GM18517 (cell line): Measurements from ENCODE around the gene SEMA3A.

Source experiments
- ATAC-seq: cut with Tn5 transposase; IDR thresholded peaks from one replicate; pipeline ENCODE4 v1.9.1; 2021; ENCODE audit warnings: mild to moderate bottlenecking, moderate library complexity; ENCODE audit not compliant: unreplicated experiment

SEMA3A gene

DNA sequence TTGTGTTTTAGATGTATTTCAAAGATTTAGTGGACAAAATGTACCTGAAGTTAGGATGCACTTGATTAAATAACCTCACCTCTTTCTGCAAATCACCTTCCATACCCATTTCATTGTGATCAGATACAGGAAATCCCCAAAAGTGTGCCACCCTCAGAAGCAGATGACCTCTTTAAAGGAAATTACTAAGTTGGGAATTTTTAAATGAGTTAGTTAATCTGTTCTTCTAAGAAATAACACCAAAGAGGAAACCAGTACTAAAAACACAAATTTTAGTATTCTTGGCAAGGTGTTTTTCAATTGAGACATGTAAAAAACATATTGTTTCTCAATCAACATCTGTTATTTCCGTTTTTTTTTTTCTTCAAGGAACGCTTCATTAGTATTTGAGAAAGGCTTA lies 4.6 kb upstream of the SEMA3A start:
- ATAC-seq: no peak

DNA sequence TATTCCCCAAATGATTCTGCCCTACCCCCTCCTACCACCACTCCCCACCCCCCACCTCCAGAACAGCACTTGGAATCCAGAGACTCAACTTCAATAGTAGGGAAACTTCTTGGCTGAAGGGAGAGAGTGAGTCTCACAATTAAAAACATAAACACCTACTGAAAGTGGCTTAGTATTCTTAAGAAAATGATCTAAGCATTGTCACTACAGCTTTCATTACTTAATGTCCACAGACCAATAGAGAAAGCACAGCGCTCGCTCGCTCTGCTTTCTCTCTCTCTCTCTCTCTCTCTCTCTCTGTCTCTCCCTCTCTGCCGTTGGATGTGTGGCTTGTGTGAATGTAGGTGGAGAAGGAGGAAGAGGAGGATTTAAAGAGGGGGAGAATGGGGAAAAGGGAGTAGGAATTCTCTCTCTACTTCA lies 1.5 kb upstream of the SEMA3A start:
- ATAC-seq: no peak

DNA sequence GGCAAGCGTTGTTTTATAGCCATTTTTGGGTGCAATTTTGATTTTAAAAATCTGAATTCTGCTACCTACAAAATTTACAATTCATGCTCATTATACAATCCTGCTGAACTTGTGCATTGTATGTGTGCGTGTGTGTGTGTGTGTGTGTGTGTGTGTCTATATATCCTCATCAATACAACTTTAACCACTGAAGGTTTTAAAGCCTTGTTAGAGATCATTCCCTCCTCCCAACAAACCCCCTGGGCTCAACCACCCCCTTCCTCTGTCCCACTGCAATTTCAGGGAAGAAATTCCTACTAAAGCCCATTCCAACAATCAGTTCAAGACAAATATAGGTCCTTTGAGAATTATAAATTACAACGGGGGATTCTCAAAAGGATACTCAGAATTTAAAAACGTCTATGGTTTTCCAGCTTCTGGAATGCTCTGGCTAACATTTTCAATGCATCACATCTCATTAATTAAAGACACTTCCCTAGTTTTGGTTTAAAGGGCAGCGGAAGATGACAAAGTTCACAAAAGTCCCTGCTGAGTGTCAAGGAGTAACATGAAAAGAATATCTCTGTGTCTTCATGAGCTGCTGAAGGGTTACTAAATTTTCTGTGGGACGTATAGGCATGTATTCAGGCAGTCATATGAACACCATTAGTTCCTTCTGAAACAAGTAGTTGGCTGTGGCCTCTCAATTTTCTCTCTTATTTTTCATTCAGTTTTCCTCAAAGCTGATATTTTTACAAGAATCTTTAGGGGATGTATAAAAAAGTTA lies 889 bp upstream of the SEMA3A start:
- no peak for ATAC-seq

DNA sequence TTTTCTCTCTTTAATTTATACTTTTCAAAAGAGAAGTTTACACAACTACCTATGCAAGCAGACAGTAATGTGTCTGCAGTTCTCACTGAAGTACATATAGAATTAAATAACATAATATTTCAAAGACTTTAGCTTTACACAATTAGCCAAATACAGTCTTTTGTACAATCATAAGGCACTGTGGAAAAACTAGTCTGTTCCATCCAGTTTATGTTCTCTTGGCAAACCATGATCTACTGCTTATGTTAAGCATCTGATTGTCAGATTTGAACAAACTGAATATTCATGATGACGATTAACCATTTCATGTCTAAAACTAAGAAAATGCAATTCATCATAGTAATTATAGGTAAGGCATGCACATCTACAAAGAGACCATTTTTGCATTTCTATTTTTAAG lies 842 bp downstream of the SEMA3A start:
- ATAC-seq: no peak

DNA sequence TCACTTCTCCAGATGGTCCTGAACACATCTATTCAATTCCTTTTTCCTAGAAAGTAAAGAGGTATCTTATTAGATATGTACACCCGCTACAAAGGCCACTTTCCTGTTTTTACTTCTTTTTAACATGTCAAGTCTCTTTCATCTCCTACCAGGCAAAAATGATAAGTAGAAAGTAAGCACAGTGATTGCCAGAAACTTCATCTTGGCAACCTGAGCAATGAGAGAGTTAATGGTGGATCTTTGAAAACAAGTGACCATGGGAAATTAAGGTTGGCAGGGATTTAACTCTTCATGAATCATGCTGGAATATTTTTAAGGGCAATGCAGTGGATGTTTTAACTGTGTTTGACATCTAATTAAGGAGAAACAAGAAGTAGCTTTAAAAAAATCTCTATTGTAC lies 2.7 kb downstream of the SEMA3A start:
- ATAC-seq: no peak

DNA sequence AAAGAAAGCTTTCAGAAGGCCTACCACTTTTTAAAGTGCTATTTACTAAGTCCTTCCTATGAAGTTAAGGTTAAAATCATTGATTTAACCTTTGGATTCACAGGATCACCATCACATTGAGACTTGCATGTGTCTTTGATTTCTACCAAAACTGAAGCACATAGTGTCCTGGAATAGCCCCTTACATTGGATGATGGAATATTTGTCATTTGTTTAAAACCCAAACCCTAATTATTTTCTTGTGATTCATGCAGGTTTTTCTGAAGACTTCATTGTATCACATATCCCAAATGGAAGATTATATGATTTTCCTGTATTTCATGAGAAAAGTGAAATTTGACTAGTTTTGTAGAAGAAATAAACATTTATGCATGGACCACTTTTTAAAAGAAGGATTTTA lies 3.3 kb downstream of the SEMA3A start:
- no peak for ATAC-seq

DNA sequence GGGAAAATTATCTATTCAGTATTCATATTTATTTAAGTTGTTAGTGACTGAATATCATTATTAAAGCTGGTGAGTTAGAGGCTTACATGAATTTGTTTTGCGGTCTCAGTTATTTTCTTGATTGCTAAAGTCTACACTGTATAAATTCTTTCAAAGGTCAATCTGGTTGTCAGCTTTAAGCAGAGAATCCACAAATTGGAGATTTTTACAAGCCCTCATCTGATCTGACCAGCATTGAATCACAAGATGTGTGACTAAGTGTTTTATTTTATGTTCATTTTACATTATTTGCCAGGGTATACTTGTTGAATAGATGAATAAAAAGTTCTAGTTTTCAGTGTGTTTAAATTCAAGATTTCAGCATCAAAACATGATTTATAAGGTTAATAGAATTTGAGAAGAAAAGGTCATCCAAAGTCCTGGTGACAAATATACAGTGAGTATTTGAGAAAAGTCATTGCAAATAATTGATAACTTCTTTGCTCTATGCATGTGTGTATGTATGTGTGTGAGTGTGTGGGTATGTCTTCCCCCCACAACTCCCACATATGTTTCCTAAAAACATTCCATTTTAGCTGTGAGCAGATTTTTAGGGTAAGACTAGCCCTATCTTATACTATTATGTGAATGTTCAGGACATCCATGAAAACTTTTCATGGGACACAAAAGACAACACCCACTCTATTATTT lies 4.4 kb downstream of the SEMA3A start:
- ATAC-seq: no peak

DNA sequence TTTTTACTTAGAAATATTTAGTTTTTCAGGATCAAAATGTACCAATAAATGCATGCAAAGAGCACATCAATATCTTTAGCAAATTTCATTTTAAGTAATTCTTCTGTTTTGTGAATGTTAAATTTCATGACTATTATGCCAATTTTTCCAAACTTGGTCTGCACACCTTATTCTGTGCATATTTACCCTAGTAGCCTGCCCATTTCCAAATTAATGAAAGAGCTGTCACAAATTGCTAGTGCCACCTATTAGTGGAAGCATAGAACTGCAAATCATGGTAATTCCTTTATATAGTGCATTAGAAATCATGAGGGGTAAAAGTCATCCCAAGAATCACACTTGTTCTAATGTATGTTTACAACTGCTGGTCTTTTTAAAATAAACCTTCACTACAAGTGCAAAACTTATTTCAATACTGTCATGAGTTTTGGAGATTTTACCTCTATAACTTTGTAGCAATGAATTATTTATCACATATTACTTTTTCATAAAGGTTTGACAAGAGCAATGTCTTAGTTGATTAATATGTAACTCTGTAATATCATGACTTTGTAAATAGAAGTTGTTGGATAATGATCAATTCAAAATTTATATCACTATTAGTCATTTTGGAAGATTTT lies 5.7 kb downstream of the SEMA3A start:
- no peak for ATAC-seq

DNA sequence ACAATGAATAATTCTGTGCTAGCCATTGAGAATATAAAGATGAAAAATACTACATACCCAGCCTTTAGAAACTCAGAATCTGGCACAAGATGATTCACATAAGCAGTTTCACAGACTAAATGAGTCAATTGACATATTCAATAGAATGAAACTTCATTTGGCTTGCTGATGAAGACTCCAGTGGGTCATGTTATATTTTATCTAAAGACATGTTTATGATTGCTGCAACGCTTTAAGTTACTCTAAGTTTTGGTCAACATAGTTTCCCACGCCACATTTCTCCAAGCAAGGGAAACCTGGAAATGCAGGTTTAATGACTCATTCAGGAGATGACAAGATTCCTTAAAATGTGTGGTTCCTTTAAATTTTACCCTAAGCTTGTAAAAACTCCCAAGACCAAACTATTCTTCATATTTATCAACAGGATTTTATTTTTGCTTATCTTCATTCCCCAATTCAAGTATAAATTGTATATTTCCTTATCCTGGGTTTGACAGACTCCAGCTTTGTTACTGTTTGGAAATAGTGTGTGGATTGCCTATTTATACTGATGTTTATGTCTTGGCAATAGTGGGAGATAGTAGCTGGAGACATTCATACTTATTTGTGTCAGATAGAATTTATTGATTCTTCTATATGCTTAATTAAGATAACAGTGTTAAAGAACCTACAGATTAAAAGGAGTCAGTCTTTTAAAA lies 6.6 kb downstream of the SEMA3A start:
- no peak for ATAC-seq

DNA sequence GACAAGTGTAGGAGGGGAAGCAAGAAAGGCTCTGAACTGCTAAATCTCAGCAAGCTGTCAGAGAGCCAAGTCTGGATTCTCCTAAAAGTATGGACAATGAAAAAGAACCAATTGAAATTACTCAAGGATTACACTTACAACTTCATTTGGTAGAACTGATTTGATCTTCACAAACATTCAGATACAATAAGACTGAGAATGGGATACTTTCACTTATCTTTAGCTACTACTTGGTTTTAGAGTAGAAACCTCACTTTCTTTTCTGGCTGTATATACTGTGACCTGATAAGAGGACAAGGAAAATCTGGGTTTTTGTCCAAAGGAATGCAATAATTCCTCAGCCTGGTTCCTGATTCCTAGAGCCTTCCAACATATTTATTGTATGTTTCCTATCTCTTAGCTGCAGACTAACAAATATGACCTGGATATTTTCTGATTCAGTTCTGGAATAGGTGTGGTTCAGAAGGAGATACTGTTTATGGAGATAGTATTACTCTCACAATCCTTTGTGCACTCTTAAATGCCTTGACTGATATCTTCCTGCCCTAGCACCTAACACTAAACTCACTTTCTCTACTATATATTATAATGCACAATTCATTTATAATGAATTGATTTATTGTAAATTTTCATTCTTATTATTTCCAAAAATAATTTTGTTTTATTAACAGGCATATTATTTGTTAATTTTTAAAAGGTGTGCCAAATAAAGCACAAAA lies 7.3 kb downstream of the SEMA3A start:
- no peak for ATAC-seq

DNA sequence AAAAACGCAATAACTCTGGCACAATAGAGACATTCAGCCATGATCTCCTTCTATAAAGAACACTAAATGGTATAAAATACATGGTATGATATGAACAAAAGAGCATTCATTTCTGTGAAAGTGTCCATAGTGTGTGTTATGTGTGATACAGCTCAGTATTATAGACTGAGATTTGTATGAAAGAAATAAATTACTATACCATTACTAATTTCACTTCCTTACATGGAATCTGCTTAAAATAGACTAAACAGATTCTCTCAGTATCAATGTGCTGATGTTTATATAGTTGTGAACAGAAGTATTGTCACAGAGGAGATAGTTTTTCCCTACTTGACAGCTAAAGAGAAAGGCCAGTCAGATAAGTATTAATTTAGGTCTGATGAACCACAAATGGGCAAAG lies 10.8 kb downstream of the SEMA3A start:
- no peak for ATAC-seq

DNA sequence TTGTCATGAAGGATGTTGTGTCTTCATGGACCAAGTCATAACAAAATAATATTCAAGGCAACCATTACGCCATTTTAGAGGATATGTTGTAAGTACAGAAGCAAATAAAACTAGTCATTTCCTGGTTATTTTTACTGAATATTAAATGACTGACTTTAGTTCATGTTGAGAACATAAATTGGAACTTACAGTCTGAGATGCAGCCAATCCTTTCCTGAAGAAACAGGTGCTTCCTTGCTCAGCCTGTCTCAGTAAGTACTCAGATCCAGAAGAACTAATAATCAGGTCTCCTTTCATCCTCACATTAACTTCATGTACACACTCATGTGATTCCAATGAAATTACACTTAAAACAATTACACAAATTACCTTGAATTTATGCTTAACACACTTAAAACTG lies 12.3 kb downstream of the SEMA3A start:
- ATAC-seq: no peak

DNA sequence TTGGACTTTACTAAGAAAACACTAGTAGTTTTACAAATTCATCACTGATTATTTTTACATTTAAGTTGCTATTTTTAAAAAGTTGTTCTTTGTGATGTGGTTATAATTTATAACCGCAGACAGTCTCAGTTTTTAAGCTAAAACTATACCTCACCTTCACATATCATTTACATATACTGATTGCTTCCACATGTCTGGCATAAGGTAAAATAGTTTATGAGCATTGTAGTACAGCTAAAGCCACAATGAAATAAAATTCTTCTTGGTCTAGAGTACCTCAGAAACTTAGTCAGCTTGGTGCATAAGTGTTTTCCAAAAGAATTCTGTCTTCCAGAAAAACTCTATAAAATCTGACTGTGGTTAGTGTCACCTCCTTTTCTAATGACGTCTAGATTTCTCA lies 13.0 kb downstream of the SEMA3A start:
- no peak for ATAC-seq

DNA sequence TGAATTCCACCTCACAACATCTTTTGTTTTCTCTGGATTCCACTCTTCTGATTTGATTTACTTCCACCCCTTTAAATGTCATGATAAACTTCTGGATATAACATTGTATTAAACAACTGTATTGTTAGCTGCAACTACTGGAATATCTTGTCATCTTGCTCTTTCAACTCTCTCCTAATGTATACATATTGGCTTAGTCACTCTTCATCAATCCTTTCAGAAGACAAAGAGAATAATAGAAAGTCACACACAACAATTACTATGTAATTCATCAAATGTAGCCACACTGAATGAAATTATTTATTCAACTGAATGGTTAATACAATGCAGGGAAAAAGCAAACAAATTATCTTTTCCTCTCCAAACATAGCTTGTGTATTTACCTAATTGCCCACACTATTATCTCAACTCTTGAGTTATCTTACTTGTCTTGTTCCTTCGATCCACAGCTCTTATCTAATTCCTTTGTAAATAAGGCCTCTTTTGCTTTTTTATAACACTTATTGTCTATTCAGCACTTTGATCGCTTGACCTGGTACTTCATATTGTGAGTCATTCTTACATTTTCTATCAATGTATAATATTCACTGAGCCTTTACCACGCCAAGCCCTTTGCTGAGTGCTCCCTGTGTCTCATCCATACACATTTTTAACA lies 16.7 kb downstream of the SEMA3A start:
- ATAC-seq: no peak

DNA sequence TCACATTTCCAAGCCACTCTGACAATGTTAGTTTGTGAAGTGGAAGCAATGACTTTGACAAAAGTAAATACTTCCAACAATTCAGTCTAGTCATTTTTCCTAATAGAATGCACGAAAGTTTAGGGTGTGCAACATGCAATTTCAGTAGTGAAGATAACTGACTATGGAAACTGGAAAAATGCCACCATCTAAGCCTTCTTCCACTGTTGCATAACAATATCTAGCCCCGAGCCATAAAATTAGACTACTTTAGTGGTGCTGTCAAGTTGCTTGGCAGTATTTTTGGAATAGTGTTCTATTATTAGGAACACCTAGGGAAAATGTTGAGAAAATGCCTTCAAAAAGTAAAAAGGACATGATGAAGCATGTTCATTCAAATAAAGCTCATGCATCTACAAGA lies 17.9 kb downstream of the SEMA3A start:
- no peak for ATAC-seq

DNA sequence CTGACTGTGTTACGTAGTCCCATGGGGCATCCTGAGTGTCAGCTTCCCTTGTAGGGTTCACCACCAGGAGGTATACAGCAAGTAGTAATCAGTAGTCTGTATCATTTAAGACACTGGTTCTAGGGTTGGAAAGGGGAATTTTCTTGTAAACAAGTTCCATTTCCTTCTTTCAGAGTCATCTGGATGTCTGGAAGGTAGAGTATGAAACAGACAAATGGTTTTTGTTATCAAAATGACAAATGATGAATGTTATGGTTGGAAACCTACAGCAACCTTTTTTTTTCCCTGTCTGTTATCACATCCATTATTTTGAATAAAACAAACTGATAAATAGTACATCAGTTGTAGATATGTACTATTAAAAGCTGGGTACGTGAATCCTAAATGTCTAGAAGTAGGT lies 19.1 kb downstream of the SEMA3A start:
- ATAC-seq: no peak

DNA sequence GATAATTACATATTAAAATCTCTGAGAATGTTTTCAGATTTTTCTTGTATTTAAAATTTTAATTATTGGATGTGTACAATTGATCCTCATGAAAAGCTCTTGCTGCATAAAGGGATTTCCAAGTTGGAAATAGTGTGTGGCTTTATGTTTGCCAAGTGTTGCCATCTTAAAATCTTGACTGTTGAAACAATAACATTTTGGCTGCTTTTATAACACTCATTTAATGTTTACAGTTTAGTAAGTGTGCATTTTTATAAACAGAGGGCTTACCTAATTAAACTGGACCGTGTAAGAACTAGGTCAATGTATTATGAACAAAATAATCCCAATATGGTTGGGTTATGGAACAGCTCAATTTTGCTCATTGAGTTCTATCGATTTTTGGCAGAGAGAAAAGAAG lies 23.9 kb downstream of the SEMA3A start:
- ATAC-seq: no peak

DNA sequence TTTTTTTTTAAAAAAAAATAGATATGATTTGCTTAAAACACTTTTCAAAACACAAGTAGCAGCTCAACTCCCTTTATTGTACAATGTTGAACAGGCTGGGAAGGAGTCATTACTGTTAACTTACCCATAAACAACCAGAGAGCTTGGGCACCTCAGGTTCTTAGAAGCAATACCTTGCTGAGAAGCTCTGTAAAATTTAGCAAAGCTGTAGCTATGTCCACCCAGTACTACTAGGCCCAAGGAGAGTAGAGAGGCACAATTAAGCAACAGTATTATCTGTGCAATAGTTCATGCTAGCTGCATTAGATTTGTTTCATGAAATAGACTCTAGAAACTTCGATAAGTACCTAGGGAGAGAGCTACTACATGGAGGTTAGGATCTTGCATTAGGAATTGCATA lies 32.0 kb downstream of the SEMA3A start:
- ATAC-seq: no peak

DNA sequence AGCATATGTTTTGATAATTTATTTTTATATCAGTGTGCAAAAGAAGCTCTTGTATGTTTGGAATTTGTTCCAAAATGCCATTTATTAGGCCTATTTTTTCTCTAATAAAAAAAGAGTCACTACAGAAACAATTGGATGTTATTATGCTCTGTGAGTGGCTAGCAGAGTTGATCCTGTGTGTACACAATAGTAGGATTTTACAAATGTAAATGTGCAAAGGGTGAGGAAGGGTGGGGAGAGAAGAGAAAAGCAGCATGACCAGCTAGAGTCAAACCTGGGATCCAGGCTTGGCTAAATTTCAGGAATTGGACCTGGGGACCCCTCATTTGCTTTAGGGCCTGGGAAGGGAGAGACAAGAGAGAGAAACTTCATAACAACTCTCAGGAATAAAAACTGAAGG lies 32.5 kb downstream of the SEMA3A start:
- ATAC-seq: no peak

DNA sequence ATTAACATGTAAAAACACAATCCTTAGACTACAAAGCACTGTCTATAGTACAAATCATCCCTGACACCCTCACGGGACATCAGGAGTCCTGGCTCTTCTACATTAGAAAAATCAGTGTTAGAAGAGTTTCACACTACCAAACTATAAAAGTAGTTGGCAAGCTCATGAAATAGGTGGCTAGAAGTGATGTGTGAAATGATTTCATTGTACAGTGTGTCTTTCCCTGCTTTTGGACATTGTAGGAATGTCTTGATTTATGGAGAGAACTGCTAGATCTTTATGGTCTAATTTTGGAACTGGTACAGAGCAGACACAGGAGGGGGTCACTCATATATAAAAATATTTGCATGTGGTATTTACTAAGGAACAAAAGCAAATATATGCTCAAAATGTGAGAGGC lies 33.2 kb downstream of the SEMA3A start:
- no peak for ATAC-seq

DNA sequence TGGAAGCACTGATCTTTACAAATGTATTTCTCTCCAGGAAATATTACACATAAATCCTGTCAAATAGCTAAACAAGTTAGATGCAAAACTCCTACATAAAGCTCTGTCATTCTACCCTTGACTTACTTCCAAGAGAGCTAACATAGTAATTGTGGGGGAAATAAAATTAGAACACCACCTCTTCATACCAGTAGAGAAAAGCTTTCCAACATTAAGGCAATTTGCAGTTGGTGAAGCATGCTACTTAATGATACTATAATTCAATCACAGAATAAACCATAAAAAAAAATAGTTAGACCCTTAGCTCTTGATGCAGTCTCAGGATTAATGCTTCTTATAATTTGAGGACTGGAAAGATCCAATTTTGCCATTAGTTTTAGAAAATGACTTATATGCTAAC lies 35.2 kb downstream of the SEMA3A start:
- no peak for ATAC-seq
